Measurements from ENCODE around the gene GOLGA6A.

Gene GOLGA6A

GRCh38 chr15:74025436-74025835 is 56.9 kb downstream of the GOLGA6A start:
- H3K27ac ChIP-seq = peak overlapping the region; percentile 61
- TF ChIP-seq CTCF (conservative IDR thresholded peaks at IDR 0.05) (no peak), ZFX (IDR thresholded peaks at IDR 0.05) (no peak)

GRCh38 chr15:74024687-74025086 is 57.7 kb downstream of the GOLGA6A start:
- TF ChIP-seq CTCF (conservative IDR thresholded peaks at IDR 0.05) (no peak), ZFX (IDR thresholded peaks at IDR 0.05) (no peak)
- H3K27ac ChIP-seq = peak overlapping the region; percentile 61

GRCh38 chr15:74022706-74023470 is 59.5 kb downstream of the GOLGA6A start:
- H3K27ac ChIP-seq = peak overlapping the region; percentile 61
- TF ChIP-seq ZFX (IDR thresholded peaks at IDR 0.05) (no peak), CTCF (conservative IDR thresholded peaks at IDR 0.05) (no peak)

Data from C4-2B (cell line).